ENCODE measurements around the gene PITX2. TPM values are rescaled to one million over a fixed set of nuclear protein-coding genes. Genes with fewer than 3 reads are reported as not detected.

Gene PITX2
- total RNA-seq, 1 experiment from 2014 or later: 1.1 TPM

GRCh38 chr4:110617075-110617640, 5.7 kb downstream of the PITX2 start:
- in situ Hi-C loops (cut with HindIII; ENCODE audit: low pct_unique_long_range_greater_than_20kb, low sequenced_read_pairs): no loop called here
- no peak for DNase-seq (ENCODE audit: low read depth, low spot score)

GRCh38 chr4:110616238-110617074, 6.4 kb downstream of the PITX2 start:
- no peak for DNase-seq (ENCODE audit: low read depth, low spot score)
- in situ Hi-C loops (cut with HindIII; ENCODE audit: low pct_unique_long_range_greater_than_20kb, low sequenced_read_pairs): no loop called here

- in situ Hi-C loops (cut with HindIII; ENCODE audit: low pct_unique_long_range_greater_than_20kb, low sequenced_read_pairs): no loop called here
- DNase-seq (ENCODE audit: low read depth, low spot score): no peak
Observed at GRCh38 chr4:110615353-110616237, 7.3 kb downstream of the PITX2 start.

- DNase-seq (ENCODE audit: low read depth, low spot score): no peak
- in situ Hi-C loops (cut with HindIII; ENCODE audit: low pct_unique_long_range_greater_than_20kb, low sequenced_read_pairs): no loop called here
Observed at GRCh38 chr4:110614976-110615352, 7.9 kb downstream of the PITX2 start.

- in situ Hi-C loops (cut with HindIII; ENCODE audit: low pct_unique_long_range_greater_than_20kb, low sequenced_read_pairs): no loop called here
- no peak for DNase-seq (ENCODE audit: low read depth, low spot score)
Observed at GRCh38 chr4:110614173-110614963, 8.5 kb downstream of the PITX2 start.

- in situ Hi-C loops (cut with HindIII; ENCODE audit: low pct_unique_long_range_greater_than_20kb, low sequenced_read_pairs): no loop called here
- no peak for DNase-seq (ENCODE audit: low read depth, low spot score)
Observed at GRCh38 chr4:110613745-110614144, 9.1 kb downstream of the PITX2 start.

- no peak for DNase-seq (ENCODE audit: low read depth, low spot score)
- in situ Hi-C loops (cut with HindIII; ENCODE audit: low pct_unique_long_range_greater_than_20kb, low sequenced_read_pairs): no loop called here
Observed at GRCh38 chr4:110612631-110613269, 10.1 kb downstream of the PITX2 start.

GRCh38 chr4:110611968-110612447, 10.9 kb downstream of the PITX2 start:
- DNase-seq (ENCODE audit: low read depth, low spot score): no peak
- in situ Hi-C loops (cut with HindIII; ENCODE audit: low pct_unique_long_range_greater_than_20kb, low sequenced_read_pairs): no loop called here

- in situ Hi-C loops (cut with HindIII; ENCODE audit: low pct_unique_long_range_greater_than_20kb, low sequenced_read_pairs): no loop called here
Observed at GRCh38 chr4:110610940-110611831, 11.7 kb downstream of the PITX2 start.

GRCh38 chr4:110610620-110610939, 12.3 kb downstream of the PITX2 start:
- in situ Hi-C loops (cut with HindIII; ENCODE audit: low pct_unique_long_range_greater_than_20kb, low sequenced_read_pairs): no loop called here
- DNase-seq (ENCODE audit: low read depth, low spot score): no peak

More at GRCh38 chr4:110610940-110611831, 11.7 kb downstream of the PITX2 start:
- DNase-seq (ENCODE audit: low read depth, low spot score): no peak

GRCh38 chr4:110609044-110609750, 13.7 kb downstream of the PITX2 start:
- DNase-seq (ENCODE audit: low read depth, low spot score): no peak
- in situ Hi-C loops (cut with HindIII; ENCODE audit: low pct_unique_long_range_greater_than_20kb, low sequenced_read_pairs): no loop called here

GRCh38 chr4:110605077-110605476, 17.8 kb downstream of the PITX2 start:
- DNase-seq (ENCODE audit: low read depth, low spot score): no peak
- in situ Hi-C loops (cut with HindIII; ENCODE audit: low pct_unique_long_range_greater_than_20kb, low sequenced_read_pairs): no loop called here

- in situ Hi-C loops (cut with HindIII; ENCODE audit: low pct_unique_long_range_greater_than_20kb, low sequenced_read_pairs): no loop called here
- DNase-seq (ENCODE audit: low read depth, low spot score): no peak
Observed at GRCh38 chr4:110602061-110602460, 20.8 kb downstream of the PITX2 start.

- in situ Hi-C loops (cut with HindIII; ENCODE audit: low pct_unique_long_range_greater_than_20kb, low sequenced_read_pairs): no loop called here
- DNase-seq (ENCODE audit: low read depth, low spot score): no peak
Observed at GRCh38 chr4:110597582-110597981, 25.3 kb downstream of the PITX2 start.

GRCh38 chr4:110596431-110596830, 26.4 kb downstream of the PITX2 start:
- in situ Hi-C loops (cut with HindIII; ENCODE audit: low pct_unique_long_range_greater_than_20kb, low sequenced_read_pairs): no loop called here
- no peak for DNase-seq (ENCODE audit: low read depth, low spot score)

- DNase-seq (ENCODE audit: low read depth, low spot score): no peak
- in situ Hi-C loops (cut with HindIII; ENCODE audit: low pct_unique_long_range_greater_than_20kb, low sequenced_read_pairs): no loop called here
Observed at GRCh38 chr4:110595583-110595982, 27.3 kb downstream of the PITX2 start.

Data from SK-MEL-5 (cell line).